GM23248 (cell line): Measurements from ENCODE around the gene SOX6.
"Not testable (repeated sequence)": the region's sequence is repeated elsewhere in the genome, so short reads cannot be mapped to it uniquely, and the experiment has no call there.

Source experiments
- EZH2 ChIP-seq: fragments of 200-600 bp; sonication (generic); IDR thresholded peaks from 2 replicates; pipeline ENCODE4 v1.6.1; 2018; ENCODE audit warnings: antibody characterized with exemption, mild to moderate bottlenecking; ENCODE audit not compliant: insufficient read depth, poor library complexity, severe bottlenecking
- EZH2phosphoT487 ChIP-seq: fragments of 200-600 bp; sonication (generic); IDR thresholded peaks from 2 replicates; pipeline ENCODE4 v1.6.1; 2018; ENCODE audit warnings: antibody characterized with exemption, moderate library complexity, mild to moderate bottlenecking, low read depth; ENCODE audit not compliant: insufficient read depth

- TF ChIP-seq EZH2, EZH2phosphoT487: not testable (repeated sequence)
Measured at GRCh38 chr11:16067268-16067667, 289.1 kb downstream of the SOX6 start.
